ENCODE results near the gene MAST4.

MAST4 gene

GRCh38 chr5:66860199-66860975 lies 264.2 kb downstream of the MAST4 start:
- no peak overlapping the region for H3K4me3 ChIP-seq (ENCODE audit: low read length)
- DNase-seq (ENCODE audit: low read depth) = peak; percentile 3
- TF ChIP-seq CTCF (conservative IDR thresholded peaks at IDR 0.05; ENCODE audit: low read length) = no peak

- no peak for DNase-seq (ENCODE audit: low read depth)
- H3K4me3 ChIP-seq (ENCODE audit: low read length) = no peak overlapping the region
- TF ChIP-seq CTCF (conservative IDR thresholded peaks at IDR 0.05; ENCODE audit: low read length) = no peak
Measured at GRCh38 chr5:66861402-66861801, 265.2 kb downstream of the MAST4 start.

GRCh38 chr5:66862020-66862419 lies 265.8 kb downstream of the MAST4 start:
- no peak for DNase-seq (ENCODE audit: low read depth)
- TF ChIP-seq CTCF (conservative IDR thresholded peaks at IDR 0.05; ENCODE audit: low read length) = no peak
- H3K4me3 ChIP-seq (ENCODE audit: low read length) = no peak overlapping the region

- no peak for TF ChIP-seq CTCF (conservative IDR thresholded peaks at IDR 0.05; ENCODE audit: low read length)
- DNase-seq (ENCODE audit: low read depth) = peak; percentile 1
Measured at GRCh38 chr5:66863243-66864170, 267.3 kb downstream of the MAST4 start.

GRCh38 chr5:66864240-66864884 lies 268.2 kb downstream of the MAST4 start:
- peak; percentile 60 for DNase-seq (ENCODE audit: low read depth)
- TF ChIP-seq CTCF (conservative IDR thresholded peaks at IDR 0.05; ENCODE audit: low read length) = peak; percentile 60

More at GRCh38 chr5:66863243-66864170, 267.3 kb downstream of the MAST4 start:
- H3K4me3 ChIP-seq (ENCODE audit: low read length) = no peak overlapping the region

GRCh38 chr5:66867618-66868322 lies 271.6 kb downstream of the MAST4 start:
- no peak for TF ChIP-seq CTCF (conservative IDR thresholded peaks at IDR 0.05; ENCODE audit: low read length)
- H3K4me3 ChIP-seq (ENCODE audit: low read length) = no peak overlapping the region
- no peak for DNase-seq (ENCODE audit: low read depth)

More at GRCh38 chr5:66864240-66864884, 268.2 kb downstream of the MAST4 start:
- no peak overlapping the region for H3K4me3 ChIP-seq (ENCODE audit: low read length)
